Activated CD4-positive, alpha-beta T cell treated with anti-CD3 and anti-CD28 coated beads, Interleukin-2, amount 10 ng/mL, durations not matched to agents 7 days and 5 days (primary cell): ENCODE measurements around the gene ACP1. TPM values are rescaled to one million over a fixed set of nuclear protein-coding genes. Genes with fewer than 3 reads are reported as not detected.
A peak's percentile ranks its signal among the peaks of the same experiment; 100 is the strongest.

Experiments used
- CTCF ChIA-PET: fragments of 350-600 bp; sonication (Branson Sonifier 250); formaldehyde crosslinking; loops from one replicate; lab custom pipeline; 2021; ENCODE audit warnings: antibody characterized with exemption; lab: Charles Lee
- POLR2A ChIA-PET: fragments of 350-600 bp; sonication (Branson Sonifier 250); formaldehyde crosslinking; loops from one replicate; lab custom pipeline; 2021; ENCODE audit warnings: antibody characterized with exemption; lab: Charles Lee
- DNase-seq: peaks from one replicate; pipeline ENCODE4 v3.0.0-alpha.2; 2020
- H3K27ac Mint-ChIP-seq: one replicate; pipeline ENCODE4 v1.8.0; 2021; ENCODE audit warnings: mild to moderate bottlenecking, moderate library complexity, mixed read lengths
- H3K27me3 Mint-ChIP-seq: one replicate; pipeline ENCODE4 v1.8.0; 2021; ENCODE audit warnings: mixed read lengths
- H3K36me3 Mint-ChIP-seq: one replicate; pipeline ENCODE4 v1.8.0; 2021; ENCODE audit warnings: low read depth, mixed read lengths
- H3K4me1 Mint-ChIP-seq: one replicate; pipeline ENCODE4 v1.8.0; 2021; ENCODE audit warnings: mixed read lengths
- H3K4me3 Mint-ChIP-seq: one replicate; pipeline ENCODE4 v1.8.0; 2021; ENCODE audit warnings: mild to moderate bottlenecking, moderate library complexity, mixed read lengths
- H3K9me3 Mint-ChIP-seq: one replicate; pipeline ENCODE4 v1.8.0; 2021; ENCODE audit warnings: mixed read lengths
- total RNA-seq, 2 experiments: library from RNA; stranded (reverse); gene quantifications; one replicate each; pipeline ENCODE4 v1.2.3, GENCODE V29; 2021

ACP1 gene
- total RNA-seq, 2 experiments from 2014 or later = 85.3 to 90.8 TPM

DNA sequence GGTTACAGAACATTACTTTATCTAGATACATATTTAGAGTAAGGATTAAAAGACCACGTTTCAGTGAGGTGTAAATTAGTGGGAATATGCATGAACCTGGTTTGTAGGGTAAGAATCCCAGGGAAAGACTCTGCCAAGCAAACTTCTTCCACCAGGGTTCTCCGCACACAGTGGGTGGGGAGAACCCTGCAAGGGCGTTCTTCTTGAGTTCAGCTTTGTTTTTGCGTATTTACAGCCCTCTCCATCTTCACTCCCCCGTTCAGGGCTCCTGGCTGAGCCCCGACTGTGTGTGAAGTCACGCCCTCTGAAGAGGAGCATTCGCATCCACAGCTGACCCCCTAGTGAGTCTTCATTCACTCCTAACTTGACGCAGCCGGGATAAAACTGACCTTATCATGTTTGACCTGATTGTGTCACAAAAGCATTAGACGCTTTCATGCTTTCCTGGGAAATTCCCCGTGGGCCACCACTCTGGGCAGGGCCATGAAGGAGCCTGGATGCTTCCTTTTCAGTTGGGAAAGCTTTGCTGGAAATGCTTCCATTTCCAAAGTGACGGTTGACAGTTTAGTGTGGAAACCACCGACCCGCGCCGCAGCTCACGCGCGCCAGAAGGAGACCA is 22.1 kb downstream of the ACP1 start:
- ChIA-PET POLR2A (no interaction called here), CTCF (no interaction called here)
- no peak overlapping the region for H3K4me3 Mint-ChIP-seq
- peaks cover 6% of the 10 kb centered on the region for H3K36me3 Mint-ChIP-seq
- DNase-seq = no peak
- H3K27ac Mint-ChIP-seq = no peak overlapping the region
- H3K27me3 Mint-ChIP-seq = peaks cover 43% of the 10 kb centered on the region
- H3K4me1 Mint-ChIP-seq = peaks cover 5% of the 10 kb centered on the region
- H3K9me3 Mint-ChIP-seq = no peaks in the 10 kb centered on the region

DNA sequence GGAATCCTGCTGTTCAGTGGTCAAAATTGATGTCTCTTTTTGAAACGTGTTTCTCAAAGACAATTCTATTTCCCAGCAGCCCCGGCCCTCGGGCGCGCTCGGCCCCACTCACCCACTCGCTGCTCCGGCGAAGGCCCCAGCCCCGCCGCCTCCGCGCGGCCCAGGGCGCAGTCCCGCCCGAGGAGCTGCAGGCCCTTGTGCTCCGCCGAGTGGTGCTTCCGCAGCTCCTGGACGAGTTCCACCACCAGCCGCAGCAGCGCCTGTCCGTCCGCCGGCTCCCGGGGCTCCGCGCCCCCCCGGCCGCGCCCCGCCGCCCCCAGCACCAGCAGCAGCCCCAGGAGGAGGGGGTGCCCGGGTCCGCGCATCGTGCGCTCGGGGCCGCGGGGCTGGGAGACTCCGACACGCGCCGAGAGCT is 22.7 kb downstream of the ACP1 start:
- peaks cover 48% of the 10 kb centered on the region for H3K27me3 Mint-ChIP-seq
- peaks cover 5% of the 10 kb centered on the region for H3K4me1 Mint-ChIP-seq
- H3K36me3 Mint-ChIP-seq = peaks cover under 1% of the 10 kb centered on the region
- H3K4me3 Mint-ChIP-seq = no peak overlapping the region
- no peak overlapping the region for H3K27ac Mint-ChIP-seq
- DNase-seq = no peak
- CTCF ChIA-PET = no interaction called here
- POLR2A ChIA-PET = no interaction called here
- H3K9me3 Mint-ChIP-seq = no peaks in the 10 kb centered on the region

DNA sequence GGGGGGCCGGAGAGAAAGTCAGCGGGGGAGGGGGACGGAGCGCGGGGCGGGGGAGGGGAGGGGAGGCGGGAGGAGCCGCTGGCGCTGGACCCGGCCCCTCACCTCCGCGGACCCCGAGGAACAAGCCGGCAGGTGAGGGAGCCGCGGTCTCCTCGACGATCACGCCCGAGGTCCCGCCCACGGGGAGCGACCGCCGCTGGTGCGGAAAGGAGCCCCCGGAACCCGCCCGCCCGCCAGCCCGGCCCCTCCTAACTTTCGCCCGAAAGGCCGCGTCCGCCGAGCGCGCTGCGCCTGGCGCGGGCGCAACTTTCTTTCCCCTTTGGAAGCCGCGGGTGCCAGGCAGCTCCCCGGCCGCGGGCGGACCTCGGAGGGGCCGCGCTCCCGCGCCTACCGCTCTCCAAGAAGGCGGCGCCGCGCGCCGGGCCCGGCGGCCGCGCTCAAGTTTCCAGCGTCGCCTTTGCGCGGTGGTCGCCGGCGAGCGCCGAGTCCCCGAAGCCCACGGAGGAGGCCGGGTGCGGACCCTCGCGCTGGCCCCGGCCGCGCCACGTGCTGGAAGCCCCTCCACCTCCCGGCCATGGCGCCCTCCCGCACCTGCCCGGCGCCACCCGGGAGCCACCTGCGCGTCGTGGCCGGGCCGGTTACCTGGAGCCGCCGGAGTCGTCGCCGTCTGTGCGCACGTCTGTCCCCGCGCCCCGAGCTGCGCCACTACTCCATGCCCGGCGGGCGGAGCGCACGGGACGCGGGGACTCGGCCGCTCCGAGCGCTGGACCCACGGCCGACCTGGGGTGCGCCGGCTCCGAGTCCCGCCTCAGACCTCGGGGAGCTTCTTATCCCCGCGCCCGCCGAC is 23.4 kb downstream of the ACP1 start, which contains the start of gene ALKAL2:
ALKAL2 (minus strand) TSS at position 181 of the 847 bp plus-strand sequence. CDS start 256 bp downstream, outside the sequence.
- H3K27me3 Mint-ChIP-seq = peaks cover 50% of the 10 kb centered on the region
- no peak within 1 kb of the TSS for H3K27ac Mint-ChIP-seq
- ChIA-PET CTCF (no interaction called here), POLR2A (no interaction called here)
- peaks cover 5% of the 10 kb centered on the region for H3K4me1 Mint-ChIP-seq
- no peaks in the 10 kb centered on the region for H3K36me3 Mint-ChIP-seq
- DNase-seq = no peak
- no peak within 1 kb of the TSS for H3K4me3 Mint-ChIP-seq
- no peaks in the 10 kb centered on the region for H3K9me3 Mint-ChIP-seq

DNA sequence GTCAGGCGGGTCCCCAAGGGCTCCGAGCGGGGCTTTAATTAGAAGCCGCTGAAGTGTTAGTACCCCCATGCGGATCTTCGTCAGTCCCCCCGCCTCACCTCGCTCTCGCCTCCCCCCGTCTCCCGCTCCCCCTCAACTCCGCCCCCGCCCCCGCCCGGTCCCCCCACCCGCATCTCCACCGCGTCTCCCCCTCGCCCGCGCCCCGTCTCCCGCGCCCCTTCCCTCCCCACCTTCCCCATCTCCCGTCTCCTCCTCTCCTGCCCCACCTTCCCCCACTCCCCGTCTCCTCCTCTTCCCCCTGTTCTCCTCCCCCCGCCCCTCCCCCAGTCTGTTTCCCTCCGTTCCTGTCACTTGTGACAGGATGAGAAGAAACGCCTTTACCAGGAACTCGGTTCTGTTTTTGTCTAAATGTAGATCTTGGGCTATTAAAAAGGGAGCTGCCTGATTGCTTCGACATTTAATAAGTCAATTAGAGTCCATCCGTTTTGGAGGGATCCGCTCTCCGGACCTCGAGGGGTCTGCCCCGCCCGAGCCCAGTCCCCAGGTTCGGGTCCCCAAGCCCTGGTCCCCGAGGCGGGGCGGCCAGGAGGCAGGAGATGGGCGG is 24.1 kb downstream of the ACP1 start:
- CTCF ChIA-PET = interaction anchor here (1.7 kb wide), 1 partner anchor 27 kb away, joined by 5 read pairs; no protein-coding TSS in a partner anchor
- POLR2A ChIA-PET = no interaction called here
- no peak for DNase-seq
- Mint-ChIP-seq H3K4me3 (peak overlapping the region; percentile 22), H3K27ac (no peak overlapping the region), H3K36me3 (no peaks in the 10 kb centered on the region), H3K4me1 (peaks cover 5% of the 10 kb centered on the region), H3K9me3 (no peaks in the 10 kb centered on the region), H3K27me3 (peaks cover 50% of the 10 kb centered on the region)

DNA sequence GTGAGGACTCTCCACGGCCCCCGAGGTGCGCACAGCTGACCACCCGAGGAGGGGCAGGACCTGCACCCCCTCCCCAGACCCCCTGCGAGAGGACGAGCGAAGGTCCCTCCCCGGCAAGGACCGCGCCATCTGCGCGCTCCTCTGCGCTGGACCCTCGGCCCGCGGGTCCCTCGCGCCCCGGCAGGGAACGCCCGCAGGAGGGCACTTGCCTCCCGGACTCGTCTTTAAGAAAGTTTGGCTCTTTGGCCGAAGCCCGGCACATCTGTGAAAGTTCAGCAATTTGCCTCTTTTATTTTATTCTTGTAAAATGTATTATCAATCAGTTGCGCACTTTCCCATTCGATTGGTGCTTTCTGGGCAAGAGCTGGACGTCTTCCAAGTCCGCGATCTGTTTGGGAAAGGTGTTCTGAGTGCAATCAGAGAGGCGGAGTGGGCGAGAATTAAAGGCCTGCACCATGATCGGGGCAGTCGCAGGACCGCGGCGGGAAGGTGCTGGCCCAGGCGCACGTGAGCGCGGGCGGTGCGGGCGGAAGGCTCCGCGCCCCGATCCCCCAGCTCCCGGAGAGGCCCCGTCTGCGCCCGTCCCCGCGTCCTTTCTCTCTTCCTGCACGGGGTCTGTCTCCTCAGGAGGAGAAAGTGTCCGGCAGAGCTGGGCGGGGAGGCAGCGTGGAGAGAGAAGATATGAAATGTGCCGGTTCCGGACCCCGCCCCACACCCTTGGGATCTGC is 24.8 kb downstream of the ACP1 start:
- Mint-ChIP-seq H3K27me3 (peaks cover 50% of the 10 kb centered on the region), H3K27ac (no peak overlapping the region), H3K4me1 (peaks cover 5% of the 10 kb centered on the region), H3K4me3 (peak overlapping the region; percentile 52), H3K36me3 (no peaks in the 10 kb centered on the region), H3K9me3 (no peaks in the 10 kb centered on the region)
- ChIA-PET POLR2A (no interaction called here), CTCF (interaction anchor here (0.8 to 1.7 kb wide), 6 partner anchors 9 to 278 kb away, joined by 3 to 5 read pairs (median 3); no protein-coding TSS in a partner anchor)
- no peak for DNase-seq

DNA sequence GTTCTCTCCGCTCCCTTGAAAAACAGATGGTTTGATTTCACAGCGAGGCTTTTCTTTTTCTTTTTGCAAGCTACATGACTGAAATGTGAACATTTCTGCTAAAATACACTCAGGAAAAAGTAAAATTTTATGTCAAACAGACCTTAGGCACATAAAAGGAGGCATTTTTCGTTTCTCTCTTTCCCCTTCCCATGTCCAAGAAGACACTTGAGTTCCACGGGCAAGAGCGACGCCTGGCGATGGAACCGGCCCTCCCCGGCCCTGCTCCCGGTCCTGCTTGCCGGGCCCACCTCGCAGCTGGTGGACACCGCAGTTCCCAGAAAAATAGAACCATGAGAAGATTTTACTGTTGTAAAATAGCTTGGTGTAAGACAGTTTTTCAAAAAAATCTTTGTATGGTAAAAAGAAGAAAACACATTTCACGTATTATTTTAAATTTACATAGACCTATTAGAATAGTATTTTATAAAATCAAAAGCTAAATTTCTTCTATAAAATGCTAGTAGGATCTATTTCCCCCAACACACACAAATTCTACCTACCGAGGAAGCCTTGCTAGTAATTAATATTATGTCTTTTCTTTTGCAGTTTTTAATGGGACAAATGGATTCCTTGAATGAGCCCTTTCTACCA is 25.5 kb downstream of the ACP1 start:
- DNase-seq = peak; percentile 42
- Mint-ChIP-seq H3K4me3 (peak overlapping the region; percentile 52), H3K9me3 (no peaks in the 10 kb centered on the region), H3K27ac (no peak overlapping the region), H3K36me3 (no peaks in the 10 kb centered on the region), H3K27me3 (peaks cover 46% of the 10 kb centered on the region), H3K4me1 (peaks cover 5% of the 10 kb centered on the region)
- CTCF ChIA-PET = interaction anchor here (0.8 to 1.7 kb wide), 6 partner anchors 9 to 278 kb away, joined by 3 to 5 read pairs (median 3); no protein-coding TSS in a partner anchor
- POLR2A ChIA-PET = no interaction called here

DNA sequence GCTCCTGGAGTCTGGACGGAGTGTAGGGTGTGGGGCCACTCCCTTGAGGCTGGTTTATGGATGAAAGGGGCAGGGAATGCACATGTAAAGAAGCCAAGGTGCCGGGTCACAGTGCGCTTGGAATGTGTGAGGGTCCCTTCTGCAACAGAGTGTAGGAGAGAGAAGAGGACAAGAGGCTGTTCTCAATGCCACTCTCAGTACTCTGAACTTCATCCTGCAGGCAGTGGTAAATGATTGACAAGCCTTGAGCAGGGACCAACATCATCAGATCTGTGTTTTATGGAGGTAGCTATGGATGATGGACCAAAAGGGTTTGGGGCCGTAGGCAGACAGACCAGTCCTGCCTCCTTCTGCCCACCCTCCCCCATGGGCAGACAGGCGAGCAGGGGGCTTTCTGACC is 30.3 kb downstream of the ACP1 start:
- Mint-ChIP-seq H3K36me3 (peaks cover 2% of the 10 kb centered on the region), H3K27me3 (peaks cover 41% of the 10 kb centered on the region), H3K4me1 (no peaks in the 10 kb centered on the region), H3K9me3 (peaks cover 2% of the 10 kb centered on the region), H3K4me3 (no peak overlapping the region), H3K27ac (no peak overlapping the region)
- no peak for DNase-seq
- ChIA-PET CTCF (no interaction called here), POLR2A (no interaction called here)

DNA sequence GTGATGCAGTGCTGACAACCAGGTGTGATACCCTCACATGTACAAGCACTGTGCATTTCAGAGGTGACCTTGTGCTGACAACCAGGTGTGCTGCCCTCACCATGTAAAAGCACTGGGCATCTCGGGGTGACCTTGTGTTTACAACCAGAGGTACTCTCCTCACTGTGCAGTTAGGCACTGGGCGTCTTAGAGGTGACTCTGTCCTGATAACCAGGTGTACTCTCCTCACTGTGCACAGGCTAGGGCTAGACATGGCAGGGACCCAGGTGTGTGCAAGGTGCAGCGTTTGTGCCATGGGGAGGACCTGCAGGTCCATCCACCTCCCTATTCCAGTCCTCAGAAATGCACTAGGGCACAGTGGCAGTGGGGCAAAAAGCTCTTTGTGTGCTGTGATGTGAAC is 31.6 kb downstream of the ACP1 start:
- no peak overlapping the region for H3K4me3 Mint-ChIP-seq
- ChIA-PET CTCF (no interaction called here), POLR2A (no interaction called here)
- no peak overlapping the region for H3K27ac Mint-ChIP-seq
- H3K36me3 Mint-ChIP-seq = peaks cover 2% of the 10 kb centered on the region
- peaks cover 32% of the 10 kb centered on the region for H3K27me3 Mint-ChIP-seq
- H3K9me3 Mint-ChIP-seq = peaks cover 2% of the 10 kb centered on the region
- H3K4me1 Mint-ChIP-seq = no peaks in the 10 kb centered on the region
- DNase-seq = no peak

DNA sequence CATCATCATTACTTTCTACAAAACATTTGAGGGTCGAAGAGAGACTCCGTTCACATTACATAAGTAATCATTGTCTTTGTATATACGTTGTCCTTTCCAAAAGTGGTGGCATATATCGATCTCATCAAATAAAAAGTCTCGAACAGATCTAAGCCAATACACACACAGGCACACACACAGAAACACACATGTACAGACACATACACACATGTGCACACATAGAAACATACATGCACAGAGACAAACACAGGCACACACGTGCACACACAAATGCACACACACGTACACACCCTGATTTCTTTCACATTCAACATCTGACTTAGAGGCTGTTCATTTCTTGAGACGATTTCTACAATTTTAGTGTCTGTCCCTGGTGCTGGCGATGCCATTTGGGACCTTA is 40.6 kb downstream of the ACP1 start:
- Mint-ChIP-seq H3K9me3 (no peaks in the 10 kb centered on the region), H3K4me1 (no peaks in the 10 kb centered on the region), H3K27ac (no peak overlapping the region), H3K36me3 (no peaks in the 10 kb centered on the region), H3K4me3 (no peak overlapping the region), H3K27me3 (peaks cover 2% of the 10 kb centered on the region)
- DNase-seq = no peak
- ChIA-PET CTCF (interaction anchor here (1.1 kb wide), 1 partner anchor 11 kb away, joined by 3 read pairs; no protein-coding TSS in a partner anchor), POLR2A (no interaction called here)

DNA sequence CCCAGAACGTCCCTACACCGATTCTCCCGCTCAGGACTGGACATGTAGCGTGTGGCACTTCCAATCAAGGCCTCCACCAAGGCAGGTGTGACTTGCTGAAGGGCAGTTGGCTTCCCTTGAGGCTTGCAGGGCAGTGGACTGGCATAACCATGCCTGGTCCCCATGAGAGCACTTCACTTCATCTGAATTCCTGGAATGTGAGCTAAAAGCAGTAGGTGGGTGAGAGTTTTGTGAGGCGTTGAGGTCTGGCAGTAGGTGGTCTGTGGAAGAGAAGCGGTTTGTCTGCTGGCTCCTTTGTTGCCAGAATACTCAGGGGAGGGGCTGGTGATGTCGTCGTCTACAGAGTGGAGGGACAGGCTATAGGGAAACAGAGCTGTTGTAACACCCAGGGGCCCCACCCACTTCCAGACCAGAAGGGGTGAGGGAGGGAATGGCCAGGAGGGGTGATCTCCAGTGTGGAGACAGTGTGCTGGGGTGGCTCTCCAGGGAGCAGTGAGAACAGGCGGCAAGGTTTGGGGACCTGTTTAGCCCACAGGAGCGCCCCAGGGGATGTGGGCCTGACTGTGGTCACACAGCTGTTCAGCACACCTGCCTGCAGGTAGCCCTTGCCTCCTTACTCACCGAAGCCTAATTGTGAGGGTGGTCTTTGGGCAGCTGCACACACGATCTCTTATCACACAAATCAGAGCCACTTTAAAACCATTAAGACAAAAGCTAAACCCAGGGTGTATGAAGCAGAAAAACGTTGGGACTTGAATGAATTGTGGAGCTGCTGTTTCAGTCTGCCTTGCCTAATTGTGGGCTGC is 44.6 kb downstream of the ACP1 start:
- no peak overlapping the region for H3K27ac Mint-ChIP-seq

DNA sequence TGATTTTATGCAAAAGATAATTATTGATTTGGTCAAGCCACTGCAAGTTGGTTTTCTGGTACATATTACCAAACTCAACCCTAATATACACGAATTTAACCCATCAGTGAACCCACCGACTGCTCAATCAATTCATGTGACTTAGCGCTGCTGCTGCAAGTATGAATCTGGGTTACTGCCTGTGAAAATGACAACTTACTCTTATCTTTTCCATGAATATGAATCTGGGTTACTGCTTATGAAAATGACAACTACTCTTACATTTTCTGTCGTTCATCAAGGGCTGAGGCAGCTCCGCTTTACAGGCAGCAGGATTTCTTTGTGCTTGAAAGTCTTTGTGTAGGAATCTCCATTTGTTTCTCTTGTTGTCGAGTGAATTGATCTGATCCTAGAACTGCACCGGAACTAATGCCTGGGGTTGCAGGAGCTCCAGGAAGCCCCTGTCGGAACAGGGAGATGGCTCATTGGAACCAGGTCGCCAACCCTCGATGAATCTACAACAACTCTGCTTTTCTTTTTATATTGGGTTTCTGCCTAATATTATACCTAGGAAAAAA is 45.3 kb downstream of the ACP1 start:
- Mint-ChIP-seq H3K27me3 (peaks cover 1% of the 10 kb centered on the region), H3K4me3 (no peak overlapping the region), H3K4me1 (no peaks in the 10 kb centered on the region), H3K36me3 (no peaks in the 10 kb centered on the region), H3K9me3 (no peaks in the 10 kb centered on the region), H3K27ac (no peak overlapping the region)
- DNase-seq = no peak
- POLR2A ChIA-PET = no interaction called here
- CTCF ChIA-PET = interaction anchor here (0.8 kb wide), 1 partner anchor 10 kb away, joined by 4 read pairs; no protein-coding TSS in a partner anchor

More for the DNA sequence above, 44.6 kb downstream of the ACP1 start:
- H3K9me3 Mint-ChIP-seq = no peaks in the 10 kb centered on the region
- no peaks in the 10 kb centered on the region for H3K36me3 Mint-ChIP-seq
- POLR2A ChIA-PET = no interaction called here
- no peak for DNase-seq
- H3K27me3 Mint-ChIP-seq = peaks cover 1% of the 10 kb centered on the region
- H3K4me3 Mint-ChIP-seq = no peak overlapping the region
- H3K4me1 Mint-ChIP-seq = no peaks in the 10 kb centered on the region
- CTCF ChIA-PET = interaction anchor here (0.6 to 0.8 kb wide), 2 partner anchors 10 to 308 kb away, joined by 3 to 4 read pairs; no protein-coding TSS in a partner anchor
